ENCODE data around the gene POLR1B.

DNA sequence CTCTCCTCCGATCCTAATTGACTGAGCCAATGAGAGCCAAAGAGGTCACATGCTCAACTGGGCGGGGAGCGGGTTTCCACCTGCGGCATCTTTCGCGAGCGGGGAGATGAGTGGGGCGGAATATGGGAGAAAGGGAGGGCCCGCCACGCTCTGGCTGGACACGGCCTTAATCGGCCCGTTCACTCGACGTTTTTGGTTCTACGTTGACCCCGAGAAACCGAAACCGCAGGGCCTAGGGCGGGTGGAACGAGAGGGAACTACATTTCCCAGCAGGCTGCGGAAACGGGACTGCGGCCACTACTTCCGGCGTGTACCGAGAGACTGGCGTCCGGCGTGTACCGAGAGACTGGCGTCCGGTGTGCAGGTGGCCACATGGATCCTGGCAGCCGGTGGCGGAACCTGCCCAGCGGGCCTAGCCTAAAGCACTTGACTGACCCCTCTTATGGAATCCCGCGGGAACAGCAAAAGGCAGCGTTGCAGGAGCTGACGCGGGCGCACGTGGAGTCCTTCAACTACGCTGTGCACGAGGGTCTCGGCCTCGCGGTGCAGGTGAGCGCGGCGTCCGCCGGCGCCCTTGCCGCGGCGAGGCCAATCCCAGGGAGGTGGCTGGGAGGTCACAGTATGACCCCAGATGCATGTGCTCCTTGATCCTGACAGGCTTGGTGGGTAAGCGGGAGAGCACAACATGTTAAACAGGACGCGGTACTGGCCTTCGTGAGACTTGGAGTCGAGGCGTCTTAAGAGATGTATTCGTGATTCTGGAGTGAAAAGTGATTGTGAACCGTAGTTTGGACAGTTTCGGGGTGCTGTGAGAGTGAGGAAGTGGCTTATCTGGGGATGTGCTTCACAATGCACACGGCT, at the start of gene POLR1B:
- TF ChIP-seq EZH2 (IDR thresholded peaks at IDR 0.05; ENCODE audit: insufficient read depth, low read length) = no peak
- TF ChIP-seq, protein P1, sequence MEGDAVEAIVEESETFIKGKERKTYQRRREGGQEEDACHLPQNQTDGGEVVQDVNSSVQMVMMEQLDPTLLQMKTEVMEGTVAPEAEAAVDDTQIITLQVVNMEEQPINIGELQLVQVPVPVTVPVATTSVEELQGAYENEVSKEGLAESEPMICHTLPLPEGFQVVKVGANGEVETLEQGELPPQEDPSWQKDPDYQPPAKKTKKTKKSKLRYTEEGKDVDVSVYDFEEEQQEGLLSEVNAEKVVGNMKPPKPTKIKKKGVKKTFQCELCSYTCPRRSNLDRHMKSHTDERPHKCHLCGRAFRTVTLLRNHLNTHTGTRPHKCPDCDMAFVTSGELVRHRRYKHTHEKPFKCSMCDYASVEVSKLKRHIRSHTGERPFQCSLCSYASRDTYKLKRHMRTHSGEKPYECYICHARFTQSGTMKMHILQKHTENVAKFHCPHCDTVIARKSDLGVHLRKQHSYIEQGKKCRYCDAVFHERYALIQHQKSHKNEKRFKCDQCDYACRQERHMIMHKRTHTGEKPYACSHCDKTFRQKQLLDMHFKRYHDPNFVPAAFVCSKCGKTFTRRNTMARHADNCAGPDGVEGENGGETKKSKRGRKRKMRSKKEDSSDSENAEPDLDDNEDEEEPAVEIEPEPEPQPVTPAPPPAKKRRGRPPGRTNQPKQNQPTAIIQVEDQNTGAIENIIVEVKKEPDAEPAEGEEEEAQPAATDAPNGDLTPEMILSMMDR (IDR thresholded peaks at IDR 0.05; ENCODE audit: insufficient read depth, low read depth, low read length) = no peak

Measured in astrocyte (in vitro differentiated cells and primary cell).